GM21360 (cell line): ENCODE measurements around the gene WAPL.
A peak's percentile ranks its signal among the peaks of the same experiment; 100 is the strongest.
"Not testable (repeated sequence)": the region's sequence is repeated elsewhere in the genome, so short reads cannot be mapped to it uniquely, and the experiment has no call there.

Experiments used
- ATAC-seq: cut with Tn5 transposase; IDR thresholded peaks from one replicate; pipeline ENCODE4 v1.9.1; 2021; ENCODE audit warnings: mild to moderate bottlenecking, moderate library complexity; ENCODE audit not compliant: unreplicated experiment

The WAPL gene

GRCh38 chr10:86391236-86391840 is 130.3 kb downstream of the WAPL start:
- no peak for ATAC-seq

- ATAC-seq = no peak
Observed at GRCh38 chr10:86390337-86391120, 131.1 kb downstream of the WAPL start.

GRCh38 chr10:86389441-86390193 is 132.0 kb downstream of the WAPL start:
- ATAC-seq = peak; percentile 52

GRCh38 chr10:86389109-86389440 is 132.5 kb downstream of the WAPL start:
- ATAC-seq = not testable (repeated sequence)

- ATAC-seq = no peak
Observed at GRCh38 chr10:86388119-86388704, 133.4 kb downstream of the WAPL start.

- no peak for ATAC-seq
Observed at GRCh38 chr10:86387178-86387794, 134.3 kb downstream of the WAPL start.

- ATAC-seq = no peak
Observed at GRCh38 chr10:86385806-86386205, 135.8 kb downstream of the WAPL start.
